IPS DF 4.7 (cell line): Measurements from ENCODE around the gene BANP.
"Not testable (repeated sequence)": the region's sequence is repeated elsewhere in the genome, so short reads cannot be mapped to it uniquely, and the experiment has no call there.

Experiments
- DNase-seq: peaks from one replicate; pipeline ENCODE4 v3.0.0-alpha.2; 2013; ENCODE audit warnings: low spot score; ENCODE audit errors: extremely low read depth

Gene BANP

GRCh38 chr16:87966064-87966645, 14.9 kb downstream of the BANP start:
- no peak for DNase-seq

- DNase-seq, result no peak
These were observed 15.5 kb downstream of the BANP start for GRCh38 chr16:87966685-87967185.

- DNase-seq, result no peak
These were observed 17.3 kb downstream of the BANP start for GRCh38 chr16:87968541-87968940.

- no peak for DNase-seq
These were observed 19.0 kb downstream of the BANP start for GRCh38 chr16:87970186-87970585.

- no peak for DNase-seq
These were observed 20.7 kb downstream of the BANP start for GRCh38 chr16:87971933-87972332.

- DNase-seq, result no peak
These were observed 22.5 kb downstream of the BANP start for GRCh38 chr16:87973717-87974116.

GRCh38 chr16:87974178-87974577, 22.9 kb downstream of the BANP start:
- no peak for DNase-seq

- DNase-seq, result no peak
These were observed 25.4 kb downstream of the BANP start for GRCh38 chr16:87976665-87977064.

- no peak for DNase-seq
These were observed 26.9 kb downstream of the BANP start for GRCh38 chr16:87978127-87978526.

GRCh38 chr16:87979352-87979751, 28.1 kb downstream of the BANP start:
- DNase-seq, result no peak

GRCh38 chr16:87979911-87980630, 28.8 kb downstream of the BANP start:
- not testable (repeated sequence) for DNase-seq

- not testable (repeated sequence) for DNase-seq
These were observed 30.1 kb downstream of the BANP start for GRCh38 chr16:87981376-87981775.

GRCh38 chr16:87982581-87983041, 31.4 kb downstream of the BANP start:
- no peak for DNase-seq

- not testable (repeated sequence) for DNase-seq
These were observed 32.0 kb downstream of the BANP start for GRCh38 chr16:87983072-87983736.

- DNase-seq, result not testable (repeated sequence)
These were observed 32.5 kb downstream of the BANP start for GRCh38 chr16:87983737-87984097.

- not testable (repeated sequence) for DNase-seq
These were observed 32.9 kb downstream of the BANP start for GRCh38 chr16:87984180-87984579.

GRCh38 chr16:87984632-87985267, 33.5 kb downstream of the BANP start:
- DNase-seq, result no peak

GRCh38 chr16:87985493-87985892, 34.3 kb downstream of the BANP start:
- not testable (repeated sequence) for DNase-seq

GRCh38 chr16:87986361-87986849, 35.2 kb downstream of the BANP start:
- DNase-seq, result not testable (repeated sequence)

GRCh38 chr16:87988596-87988995, 37.4 kb downstream of the BANP start:
- DNase-seq, result not testable (repeated sequence)

GRCh38 chr16:87990254-87990653, 39.0 kb downstream of the BANP start:
- DNase-seq, result not testable (repeated sequence)

GRCh38 chr16:87992142-87992541, 40.9 kb downstream of the BANP start:
- DNase-seq, result not testable (repeated sequence)
